M059J (cell line): ENCODE measurements around the gene UBP1. TPM values are rescaled to one million over a fixed set of nuclear protein-coding genes. Genes with fewer than 3 reads are reported as not detected.
A peak's percentile ranks its signal among the peaks of the same experiment; 100 is the strongest.
"Not testable (repeated sequence)": the region's sequence is repeated elsewhere in the genome, so short reads cannot be mapped to it uniquely, and the experiment has no call there.

Source experiments
- DNase-seq: peaks from one replicate; pipeline ENCODE4 v3.0.0-alpha.2; 2012; ENCODE audit warnings: low read depth
- total RNA-seq: library from RNA; depleted of rRNA; stranded (reverse); fragments of >200 nt; shearing (Covaris generic); gene quantifications from 2 replicates; pipeline ENCODE4 v1.2.3, GENCODE V29; 2014

UBP1 gene
- total RNA-seq, 1 experiment from 2014 or later = 23.9 TPM

DNA sequence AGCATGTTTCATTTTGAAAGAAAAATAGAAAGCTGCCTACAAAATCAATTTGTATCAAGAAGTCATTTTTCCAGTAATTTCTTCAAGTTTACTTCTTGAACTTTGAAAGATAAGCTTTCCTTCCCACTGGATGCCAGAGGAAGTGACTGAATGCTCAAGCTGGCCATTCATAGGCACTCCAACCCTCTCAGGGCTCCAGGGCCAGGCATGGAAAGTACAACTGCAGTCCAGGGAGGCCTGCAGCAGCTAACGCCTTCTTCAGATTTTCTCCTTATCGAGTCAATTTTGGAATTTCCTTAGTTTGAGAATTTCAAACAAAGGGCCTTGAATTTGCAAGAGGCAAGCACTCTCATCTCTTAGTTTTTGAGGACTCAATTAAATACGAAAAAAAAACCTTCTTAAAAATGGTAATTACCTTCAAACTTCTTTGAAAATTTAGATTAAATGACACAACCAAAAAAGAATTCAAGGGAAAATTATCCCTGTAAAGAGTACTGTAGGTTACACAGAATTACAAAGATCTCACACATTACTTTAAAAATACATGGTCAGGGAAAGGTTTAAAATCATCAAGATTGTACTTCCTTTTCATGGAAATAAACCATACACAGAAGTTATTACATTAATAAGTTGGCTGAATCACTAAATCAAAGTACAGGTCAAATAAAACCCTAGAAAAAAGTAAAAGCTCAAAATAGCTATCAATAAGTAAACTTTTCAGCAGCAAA, 2.5 kb downstream of the UBP1 start:
- DNase-seq = peak; percentile 33

DNA sequence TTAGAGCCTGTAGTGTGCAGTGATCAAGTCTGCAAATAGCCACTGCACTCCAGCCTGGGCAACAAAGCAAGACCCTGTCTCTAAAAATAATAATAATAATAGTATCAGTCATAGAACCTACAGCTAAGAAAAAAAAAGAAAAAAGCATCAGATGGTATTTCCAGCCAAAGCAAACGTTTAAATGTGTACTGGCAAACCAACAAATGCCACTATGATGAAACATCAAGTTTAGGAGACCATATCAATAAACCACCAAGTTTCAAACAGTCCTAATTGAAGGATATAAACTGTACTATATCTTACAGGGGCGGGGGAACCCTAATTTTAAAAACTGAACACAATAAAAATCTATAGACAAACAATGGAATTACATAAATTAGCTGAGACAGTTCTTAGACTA, 6.4 kb downstream of the UBP1 start:
- DNase-seq = peak; percentile 19

DNA sequence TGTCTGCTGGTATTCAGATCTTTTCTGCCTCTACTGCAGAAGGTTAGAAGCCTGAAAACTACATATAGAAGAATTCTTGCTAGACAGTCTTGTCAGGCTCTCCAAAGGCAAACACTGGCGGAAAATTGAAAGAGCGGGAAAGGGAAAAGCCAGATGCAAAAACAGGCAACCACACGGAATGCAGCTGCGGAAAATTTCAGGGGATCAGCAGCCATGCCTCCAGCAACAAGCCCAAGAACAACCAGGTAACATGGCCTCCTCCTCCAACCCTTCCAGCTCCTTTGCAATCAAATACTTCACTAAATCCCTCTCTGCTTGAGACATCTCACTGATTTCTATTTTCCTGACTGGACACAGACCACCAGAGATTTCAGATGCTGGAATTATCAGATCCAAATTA, 9.6 kb downstream of the UBP1 start:
- DNase-seq = no peak

DNA sequence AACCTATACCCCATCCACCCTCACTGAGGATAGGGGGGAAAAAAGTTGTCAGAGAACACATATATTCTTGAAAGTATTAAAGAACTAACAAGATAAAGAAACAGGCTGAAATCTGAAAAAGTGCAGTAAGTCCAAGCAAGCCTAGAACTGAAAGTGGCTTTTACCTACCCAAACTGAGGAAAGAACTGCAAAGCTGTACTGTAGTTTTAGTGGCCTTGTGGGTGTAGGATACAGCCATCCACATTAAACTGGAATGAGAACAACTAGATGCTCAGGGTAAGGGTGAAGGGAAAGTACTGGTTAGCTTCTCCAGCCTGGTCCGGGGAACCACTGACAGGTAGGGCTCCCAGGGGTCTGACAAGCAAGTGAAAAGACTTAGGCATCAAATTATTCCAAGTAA, 10.1 kb downstream of the UBP1 start:
- no peak for DNase-seq

DNA sequence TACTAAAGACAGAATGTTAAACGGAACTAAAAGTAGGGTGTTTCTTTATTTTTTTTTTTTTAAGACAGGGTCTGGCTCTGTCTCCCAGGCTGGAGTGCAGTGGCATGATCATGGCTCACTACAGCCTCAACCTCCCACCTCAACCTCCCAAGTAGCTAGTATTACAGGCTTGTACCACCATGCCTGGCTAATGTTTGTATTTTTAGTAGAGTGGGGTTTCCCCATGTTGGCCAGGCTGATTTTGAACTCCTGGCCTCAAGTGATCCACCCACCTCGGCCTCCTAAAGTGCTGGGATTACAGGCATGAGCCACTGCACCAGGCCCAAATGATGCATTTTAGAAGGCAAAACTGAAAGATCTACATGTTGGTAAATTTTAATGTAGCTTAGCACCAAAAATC, 10.9 kb downstream of the UBP1 start:
- not testable (repeated sequence) for DNase-seq

DNA sequence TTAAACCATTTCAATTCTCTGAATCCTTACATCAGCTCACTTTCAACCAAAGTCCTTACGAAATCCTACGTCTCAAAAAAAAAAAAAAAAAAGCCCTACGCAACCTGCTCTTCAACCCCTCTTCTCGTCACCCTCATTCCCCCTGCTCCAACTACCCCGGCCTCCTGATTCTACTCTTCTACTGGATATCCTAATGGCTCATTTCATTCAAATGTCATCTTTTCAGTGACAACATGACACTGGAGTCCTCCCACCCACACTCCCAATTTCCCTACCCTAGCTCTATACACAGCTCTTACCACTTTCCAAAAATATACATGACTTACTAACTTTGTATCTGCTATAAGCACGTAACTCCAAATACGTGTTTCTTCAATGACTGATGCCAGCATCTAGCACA, 11.5 kb downstream of the UBP1 start:
- DNase-seq = no peak

DNA sequence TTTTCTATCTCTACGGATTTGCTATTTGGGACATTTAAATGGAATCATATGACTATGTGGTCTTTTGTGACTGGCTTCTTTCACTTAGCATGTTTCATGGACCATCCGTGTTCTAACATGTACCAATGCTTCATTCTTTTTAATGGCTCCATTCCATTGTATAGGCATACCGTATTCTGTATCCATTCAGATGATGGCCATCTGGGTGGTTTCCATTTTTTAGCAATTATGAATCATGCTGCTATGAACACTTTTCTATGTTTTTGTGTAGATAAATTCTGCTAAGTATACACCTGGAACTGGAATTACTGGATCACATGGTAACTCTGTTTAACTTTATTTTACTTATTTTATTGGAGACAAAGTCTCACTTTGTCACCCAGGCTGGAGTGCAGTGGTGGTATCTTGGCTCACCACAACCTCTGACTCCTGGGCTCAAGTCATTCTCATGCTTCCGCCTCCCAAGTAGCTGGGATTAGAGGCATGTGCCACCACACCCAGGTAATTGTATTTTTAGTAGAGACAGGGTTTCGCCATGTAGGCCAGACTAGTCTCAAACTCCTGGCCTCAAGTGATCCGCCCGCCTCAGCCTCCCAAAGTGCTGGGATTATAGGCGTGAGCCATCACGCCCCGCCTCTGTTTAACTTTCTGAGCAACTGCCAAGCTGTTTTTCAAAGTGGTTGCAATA, 13.4 kb downstream of the UBP1 start:
- no peak for DNase-seq

DNA sequence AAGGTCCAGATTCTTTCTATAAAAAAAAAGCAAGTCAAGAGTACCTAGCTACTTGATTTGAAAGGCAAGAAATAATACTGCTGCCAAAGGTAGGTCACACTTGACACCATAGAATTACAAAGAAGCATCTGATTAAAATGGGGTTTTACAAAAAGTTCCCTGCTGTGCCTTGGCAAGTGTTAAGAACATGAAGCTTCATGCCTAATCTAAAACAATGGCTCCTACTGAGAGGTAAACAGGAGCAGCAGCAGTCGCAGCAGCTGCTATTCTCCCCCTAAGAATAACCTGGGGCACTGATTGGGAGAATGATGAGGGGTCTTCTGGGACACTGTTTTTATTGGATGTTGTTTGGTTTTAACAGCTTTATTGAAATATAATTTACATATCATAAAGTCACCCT, 14.1 kb downstream of the UBP1 start:
- DNase-seq = no peak

DNA sequence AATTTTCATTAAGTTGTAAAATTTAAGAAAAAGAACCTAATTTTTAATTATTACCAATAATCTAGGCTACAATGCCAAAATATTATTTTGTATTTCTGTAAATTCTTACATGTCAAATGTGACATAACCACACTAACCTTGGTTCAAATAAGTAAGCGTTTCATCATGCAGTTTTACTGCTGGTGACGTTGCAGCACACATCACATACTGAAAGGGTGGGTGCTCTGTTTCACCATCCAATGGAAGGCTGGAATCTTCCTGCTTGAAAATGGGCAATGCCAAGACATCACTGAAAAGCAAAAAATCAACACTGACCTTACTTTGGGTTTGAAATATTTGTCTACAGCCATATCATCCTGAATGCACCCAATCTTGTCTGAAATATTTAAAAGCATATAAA, 14.8 kb downstream of the UBP1 start:
- DNase-seq = no peak

DNA sequence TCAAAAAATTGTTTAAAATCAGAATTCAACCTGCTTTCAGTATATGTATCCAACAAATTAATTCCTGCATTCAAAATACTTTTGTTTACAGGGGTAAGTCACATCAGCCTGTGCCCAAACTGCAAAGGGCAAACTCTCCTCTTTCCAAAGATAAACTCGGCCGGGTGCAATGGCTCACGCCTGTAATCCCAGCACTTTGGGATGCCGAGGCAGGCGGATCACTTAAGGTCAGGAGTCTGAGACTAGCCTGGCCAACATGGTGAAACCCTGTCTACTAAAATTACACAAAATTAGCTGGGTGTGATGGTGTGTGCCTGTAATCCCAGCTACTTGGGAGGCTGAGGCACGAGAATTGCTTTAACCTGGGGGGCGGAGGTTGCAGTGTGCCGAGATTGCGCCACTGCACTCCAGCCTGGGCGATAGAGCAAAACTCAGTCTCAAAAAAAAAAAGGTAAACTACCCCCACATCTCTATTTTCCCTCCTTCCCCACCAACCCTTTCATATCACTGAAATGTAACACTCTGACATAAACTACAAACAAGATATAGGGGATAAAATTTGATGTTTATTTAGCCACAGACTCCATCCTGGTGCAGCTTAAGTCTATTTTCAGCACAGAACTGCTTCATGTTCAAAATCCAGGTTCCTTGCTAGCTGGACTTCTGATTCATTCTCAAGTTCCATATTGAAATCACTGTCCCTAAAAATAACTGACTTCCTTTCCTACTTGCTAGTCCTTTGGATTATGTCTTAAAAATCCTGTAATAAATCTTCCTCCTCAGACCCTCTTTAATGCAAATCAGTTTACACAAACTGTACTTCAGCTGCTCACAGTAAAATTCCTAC, 15.4 kb downstream of the UBP1 start:
- no peak for DNase-seq

DNA sequence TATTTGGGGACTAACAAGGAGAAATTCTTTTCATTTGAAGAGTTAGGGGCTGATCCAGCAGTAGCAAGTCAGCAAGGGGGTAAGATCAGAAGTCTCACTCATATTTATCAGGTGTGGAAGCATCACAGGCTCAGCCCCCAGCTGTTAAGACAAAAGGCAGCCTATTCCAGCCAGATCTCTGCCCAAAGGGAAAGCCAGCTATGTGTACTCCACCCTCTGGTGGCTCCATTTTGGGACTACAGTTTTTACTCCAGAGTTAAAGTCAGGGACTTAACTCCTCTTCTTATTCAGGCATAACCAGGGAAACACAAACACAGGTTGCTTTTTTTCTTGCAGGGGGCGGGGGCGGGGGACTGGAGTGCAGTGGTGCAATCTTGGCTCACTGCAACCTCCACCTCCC, 19.2 kb downstream of the UBP1 start:
- no peak for DNase-seq

DNA sequence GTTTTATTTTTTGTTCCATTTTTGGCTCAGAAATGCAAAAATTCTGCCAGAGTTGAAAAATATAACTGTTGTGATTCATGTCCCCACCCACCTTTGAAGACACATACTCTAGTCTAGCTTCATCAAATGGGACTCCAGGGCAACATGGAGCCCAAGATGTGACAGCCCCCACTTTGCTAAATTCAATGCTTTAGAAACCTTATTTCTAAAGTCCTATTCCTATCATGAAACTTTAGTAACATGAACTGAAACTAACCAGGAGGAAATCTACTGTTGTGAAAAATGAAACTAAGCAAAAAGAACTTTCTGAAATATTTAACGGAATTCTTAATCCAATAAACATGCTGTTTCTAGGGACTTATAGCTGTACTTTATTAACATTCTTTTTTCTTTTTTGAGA, 20.3 kb downstream of the UBP1 start:
- DNase-seq = no peak

DNA sequence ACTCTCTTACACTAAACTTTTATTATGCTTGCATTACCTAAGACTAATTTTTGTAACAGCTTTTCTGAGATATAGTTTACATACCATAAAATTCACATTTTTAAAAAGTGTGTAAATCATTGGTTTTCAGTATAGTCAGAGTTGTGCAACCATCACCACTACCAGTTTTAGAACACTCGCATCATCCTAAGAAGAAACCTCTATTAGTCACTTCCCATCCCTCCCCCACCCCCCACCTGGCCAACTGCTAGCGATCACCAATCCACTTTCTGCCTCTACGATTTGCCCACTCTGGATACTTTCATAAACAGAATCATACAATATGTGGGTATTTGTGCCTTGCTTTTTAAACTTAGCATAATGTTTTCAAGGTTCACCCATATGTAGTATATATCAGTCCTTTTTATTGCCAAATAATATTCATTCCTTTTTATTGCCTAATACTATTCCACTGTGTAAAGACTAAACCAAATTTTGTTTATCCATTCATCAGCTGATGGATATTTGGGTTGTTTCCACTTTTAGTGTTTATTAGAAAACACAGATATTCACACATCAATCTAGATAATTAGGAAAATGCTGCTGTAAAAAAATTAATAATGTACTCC, 23.0 kb downstream of the UBP1 start:
- DNase-seq = no peak

DNA sequence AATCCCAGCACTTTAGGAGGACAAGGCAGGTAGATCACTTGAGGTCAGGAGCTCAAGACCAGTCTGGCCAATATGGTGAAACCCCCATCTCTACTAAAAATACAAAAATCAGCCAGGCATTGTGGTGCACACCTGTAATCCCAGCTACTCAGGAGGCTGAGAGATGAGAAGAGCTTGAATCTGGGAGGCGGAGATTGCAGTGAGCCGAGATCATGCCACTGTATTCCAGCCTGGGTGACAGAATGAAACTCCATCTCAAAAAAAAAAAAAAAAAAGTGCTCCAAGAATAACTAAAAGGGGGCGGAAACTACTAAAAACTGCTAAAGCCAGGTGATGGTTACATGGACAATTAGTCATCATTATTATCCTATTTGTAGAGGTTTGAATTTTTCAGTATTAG, 29.4 kb downstream of the UBP1 start:
- DNase-seq = not testable (repeated sequence)

DNA sequence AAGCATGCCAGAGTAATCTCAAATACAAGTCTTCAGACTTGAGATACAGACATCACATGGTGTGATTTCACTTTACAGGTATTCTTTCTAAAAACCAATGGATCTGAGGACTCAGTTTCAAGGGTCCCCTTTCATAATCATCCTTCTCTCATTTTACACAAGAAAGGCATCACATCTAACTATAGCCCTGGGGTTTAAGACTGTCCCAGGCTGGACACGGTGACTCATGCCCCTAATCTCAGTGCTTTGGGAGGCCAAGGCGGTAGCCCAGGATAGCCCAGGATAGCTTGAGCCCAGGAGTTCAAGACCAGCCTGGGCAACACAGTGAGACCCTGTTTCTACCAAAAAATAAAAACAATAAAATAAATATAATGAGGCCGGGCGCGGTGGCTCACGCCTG, 36.4 kb downstream of the UBP1 start:
- peak; percentile 23 for DNase-seq

DNA sequence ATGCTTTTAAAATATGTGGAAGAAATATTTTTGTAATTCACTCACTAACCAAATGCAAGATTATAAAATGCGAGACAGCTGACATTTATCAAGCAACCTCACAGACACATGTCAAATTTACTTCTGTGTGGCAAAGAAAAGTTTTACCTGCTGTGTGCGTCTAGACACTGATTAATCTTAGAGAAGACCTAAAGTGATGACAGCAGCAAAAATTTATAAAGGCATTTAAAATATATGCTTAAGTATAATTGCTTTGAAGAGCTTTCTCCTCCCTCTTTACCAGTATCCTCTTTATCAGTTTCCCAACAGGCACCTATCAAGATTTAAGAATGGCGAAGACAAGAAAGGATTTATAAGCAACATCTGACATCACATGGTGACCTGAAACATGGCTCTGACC, 37.3 kb downstream of the UBP1 start:
- no peak for DNase-seq

DNA sequence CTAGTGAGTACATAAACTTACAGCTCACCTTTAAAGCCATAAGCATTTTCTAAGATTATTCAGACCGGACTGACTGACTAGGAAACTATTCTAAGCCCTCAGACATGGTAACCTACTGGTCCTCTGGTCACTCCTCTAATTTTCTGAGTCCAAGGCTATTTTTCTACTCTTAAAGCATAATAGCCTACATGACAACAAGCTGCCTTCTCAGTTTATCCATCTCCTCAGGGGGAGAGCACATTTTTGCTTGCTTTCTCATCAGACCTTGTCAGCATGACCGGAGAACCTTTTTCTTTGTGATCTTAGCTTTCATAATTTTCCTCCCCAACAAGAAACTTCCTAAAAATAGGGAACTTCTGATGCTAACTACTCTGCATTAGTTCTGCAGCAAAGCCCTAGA, 38.4 kb downstream of the UBP1 start:
- DNase-seq = peak; percentile 10

DNA sequence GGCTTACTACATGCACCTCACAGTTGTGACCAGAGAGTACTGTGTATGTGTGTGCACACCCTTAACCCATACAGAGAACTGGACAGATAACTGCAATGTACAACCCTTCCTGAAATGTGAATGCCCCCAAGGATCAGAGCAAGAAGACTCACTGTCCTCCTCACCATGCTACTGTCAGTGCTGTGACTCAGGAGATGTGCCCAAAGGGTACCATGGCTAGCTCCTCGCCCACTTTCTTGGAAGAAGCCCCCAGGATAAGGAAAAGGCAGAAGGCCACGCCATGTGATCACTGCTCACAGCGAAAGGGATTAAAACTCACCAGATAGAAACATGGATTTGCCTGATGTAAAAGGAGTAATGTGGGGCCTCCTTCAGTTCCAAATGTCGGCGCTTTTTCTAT, 41.8 kb downstream of the UBP1 start:
- no peak for DNase-seq

DNA sequence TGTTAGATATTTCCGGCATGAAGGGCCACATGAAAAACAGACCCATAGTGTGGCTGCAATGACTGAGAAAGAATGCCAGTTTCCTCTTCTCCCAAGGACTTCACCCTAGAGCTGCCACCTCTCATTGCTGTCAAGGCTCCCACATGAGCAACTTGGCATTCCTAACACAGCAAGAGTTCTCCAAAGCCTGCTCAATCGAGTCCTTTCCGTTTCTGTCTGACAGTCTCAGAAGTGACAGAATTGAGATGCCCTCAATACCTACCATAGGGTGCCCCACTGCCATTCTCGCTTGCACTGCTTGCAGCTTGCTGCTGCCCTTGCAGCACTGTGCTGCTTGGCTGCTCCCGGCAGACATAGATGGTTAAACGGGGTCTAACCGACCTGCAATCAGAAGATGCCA, 44.3 kb downstream of the UBP1 start:
- DNase-seq = no peak

DNA sequence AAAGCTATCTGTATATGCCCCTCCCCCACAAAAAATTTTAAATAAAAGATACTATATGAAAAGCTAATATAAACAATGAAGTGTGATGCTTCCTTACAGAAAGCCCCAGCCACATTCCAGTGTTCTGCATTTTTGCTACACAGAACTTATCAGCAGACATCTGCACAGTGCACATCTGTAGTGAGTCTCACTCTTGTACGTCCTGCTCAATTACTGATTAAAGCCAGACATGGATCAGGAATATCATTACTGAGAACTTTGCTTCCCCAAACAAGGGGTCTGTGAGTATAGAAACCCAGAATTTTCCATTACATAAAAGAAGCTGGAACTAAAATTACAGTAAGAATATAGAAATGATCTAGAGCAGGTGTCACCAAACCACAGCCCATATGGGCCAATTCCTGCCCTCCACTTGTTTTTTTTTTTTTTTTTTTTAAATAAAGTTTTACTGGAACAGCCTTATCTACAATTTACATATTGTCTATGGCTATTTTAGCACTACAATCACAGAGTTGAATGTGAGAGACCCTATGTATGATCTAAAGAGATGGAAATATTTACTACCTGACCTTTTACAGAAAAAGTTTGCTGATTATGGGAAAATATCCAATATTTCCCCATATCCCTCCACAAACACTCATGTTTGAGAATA, 45.7 kb downstream of the UBP1 start:
- DNase-seq = no peak

DNA sequence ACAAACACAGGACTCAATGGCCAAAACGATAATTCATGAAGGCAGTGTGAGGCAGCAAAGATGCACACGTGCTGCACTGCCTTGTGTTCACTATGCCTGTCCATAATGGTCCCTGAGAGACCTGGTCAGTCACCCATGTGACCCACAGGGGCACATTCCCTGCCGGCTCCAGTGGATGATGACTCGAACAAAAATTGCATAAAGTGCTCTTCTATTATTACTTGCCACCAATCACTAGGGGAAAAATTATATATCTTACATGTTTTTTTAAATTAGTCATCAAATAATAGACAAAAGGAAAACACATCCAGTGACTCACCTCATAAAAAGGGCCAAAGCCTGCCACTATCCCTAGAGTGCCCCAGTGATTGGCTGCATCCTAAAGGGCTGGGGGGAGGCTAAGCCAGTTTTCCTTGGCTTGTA, 47.5 kb downstream of the UBP1 start:
- peak; percentile 92 for DNase-seq

DNA sequence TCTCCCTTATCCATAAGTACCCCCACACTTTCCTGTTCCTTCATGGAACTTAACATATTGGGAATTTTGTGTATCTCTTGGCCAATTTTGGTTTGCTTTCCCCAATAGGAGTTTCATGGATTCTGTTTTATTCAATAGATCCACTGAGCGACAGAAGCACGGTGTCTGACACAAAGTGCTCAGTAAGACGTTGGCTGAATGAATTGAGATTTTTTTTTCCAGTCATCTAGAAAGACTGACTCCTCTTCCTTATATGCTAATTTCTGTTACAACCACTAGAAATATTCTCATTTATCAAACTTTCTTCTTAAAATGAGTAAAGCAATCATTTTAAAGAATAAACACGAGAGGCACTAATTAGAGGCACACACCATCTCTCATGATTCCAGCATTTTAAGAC, 48.1 kb downstream of the UBP1 start:
- DNase-seq = no peak
